SK-N-SH (cell line): ENCODE data around the gene FGD2. TPM values are rescaled to one million over a fixed set of nuclear protein-coding genes. Genes with fewer than 3 reads are reported as not detected.

Source experiments
- CTCF ChIA-PET: fragments of 300-600, 350-600 bp; formaldehyde crosslinking; extraction: SDS; loops from one replicate; lab custom pipeline; 2021; lab: Yijun Ruan, JAX
- POLR2A ChIA-PET: fragments of 350-600 bp; sonication (Branson Sonifier 250); formaldehyde crosslinking; extraction: SDS; loops from one replicate; lab custom pipeline; 2020; ENCODE audit warnings: antibody characterized with exemption, inconsistent platforms; lab: Yijun Ruan, JAX
- DNase-seq: peaks from one replicate; pipeline ENCODE4 v3.0.0; 2012
- H2AFZ ChIP-seq: fragments of 200-600 bp; sonication (generic); 2 replicates; pipeline ENCODE4 v1.8.1; 2016; ENCODE audit warnings: antibody characterized with exemption, mild to moderate bottlenecking, low read depth
- H3F3A ChIP-seq: fragments of 200-600 bp; sonication (generic); replicated peaks from 2 replicates; pipeline ENCODE3; 2016; ENCODE audit warnings: antibody characterized with exemption, mild to moderate bottlenecking; ENCODE audit not compliant: insufficient read depth
- H3K27ac ChIP-seq, 2 experiments: fragments of 200-500 bp in 1 of 2; fragments of 200-600 bp in 1 of 2; sonication (Bioruptor generic) in 1 of 2; sonication (generic), shearing (Covaris generic) in 1 of 2; 2 replicates each; pipeline versions ENCODE4 v1.5.1 to v1.6.1; 2014 to 2016; ENCODE audit warnings: low read depth in 2 of 2, inconsistent platforms in 1 of 2, low read length in 1 of 2, mild to moderate bottlenecking in 1 of 2, mixed read lengths in 1 of 2
- H3K27me3 ChIP-seq: fragments of 200-600 bp; sonication (generic), shearing (Covaris generic); 2 replicates; pipeline ENCODE4 v1.6.1; 2016; ENCODE audit warnings: mixed run types; ENCODE audit not compliant: insufficient read depth
- H3K36me3 ChIP-seq, 2 experiments: fragments of 200-500 bp in 1 of 2; fragments of 200-600 bp in 1 of 2; sonication (Bioruptor generic) in 1 of 2; sonication (generic) in 1 of 2; replicated peaks in 1 of 2; 2 replicates each; pipeline versions ENCODE3 to v1.5.1; 2014 to 2016; ENCODE audit warnings: low read length in 1 of 2, mild to moderate bottlenecking in 1 of 2; ENCODE audit not compliant: insufficient read depth in 2 of 2, control insufficient read depth in 1 of 2
- H3K4me1 ChIP-seq, 2 experiments: fragments of 200-500 bp in 1 of 2; fragments of 200-600 bp in 1 of 2; sonication (Bioruptor generic) in 1 of 2; sonication (generic), shearing (Covaris generic) in 1 of 2; 2 replicates each; pipeline versions ENCODE4 v1.5.1 to v1.6.1; 2014 to 2016; ENCODE audit warnings: low read depth in 1 of 2, low read length in 1 of 2, mixed run types in 1 of 2; ENCODE audit not compliant: insufficient read depth in 2 of 2, control insufficient read depth in 1 of 2
- H3K4me2 ChIP-seq: fragments of 200-600 bp; sonication (generic), shearing (Covaris generic); 2 replicates; pipeline ENCODE4 v1.6.1; 2017; ENCODE audit warnings: mixed run types
- H3K4me3 ChIP-seq, 2 experiments: fragments of 200-500 bp in 1 of 2; fragments of 200-600 bp in 1 of 2; sonication (Bioruptor generic) in 1 of 2; sonication (generic), shearing (Covaris generic) in 1 of 2; 2 replicates each; pipeline versions ENCODE4 v1.5.1 to v1.8.1; 2014 to 2016; ENCODE audit warnings: low read depth in 2 of 2, inconsistent platforms in 1 of 2, low read length in 1 of 2, mild to moderate bottlenecking in 1 of 2, mixed read lengths in 1 of 2, moderate library complexity in 1 of 2
- H3K79me2 ChIP-seq: fragments of 200-600 bp; sonication (generic); 2 replicates; pipeline ENCODE4 v1.8.1; 2017; ENCODE audit warnings: mild to moderate bottlenecking; ENCODE audit not compliant: insufficient read depth
- H3K9ac ChIP-seq: fragments of 200-600 bp; sonication (generic); 2 replicates; pipeline ENCODE4 v1.6.1; 2017; ENCODE audit warnings: mixed run types
- H3K9me2 ChIP-seq: fragments of 200-600 bp; sonication (generic); 2 replicates; pipeline ENCODE4 v1.6.1; 2017; ENCODE audit warnings: mixed run types
- H3K9me3 ChIP-seq: fragments of 200-600 bp; sonication (generic); 2 replicates; pipeline ENCODE4 v1.6.1; 2017; ENCODE audit warnings: mixed run types, mild to moderate bottlenecking, moderate library complexity
- H4K20me1 ChIP-seq: fragments of 200-600 bp; sonication (generic); 2 replicates; pipeline ENCODE4 v1.6.1; 2017; ENCODE audit warnings: mild to moderate bottlenecking, mixed run types; ENCODE audit not compliant: insufficient read depth
- CHD2 ChIP-seq: fragments of 150-350 bp; IDR thresholded peaks from 2 replicates; pipeline ENCODE4 v1.6.1; 2018; ENCODE audit warnings: low read length; ENCODE audit not compliant: partially characterized antibody
- CTCF ChIP-seq: fragments of 200-600 bp; sonication (generic); IDR thresholded peaks from 2 replicates; pipeline ENCODE4 v1.6.1; 2017; ENCODE audit warnings: antibody characterized with exemption, mild to moderate bottlenecking, moderate library complexity
- ELF1 ChIP-seq: IDR thresholded peaks from 2 replicates; pipeline ENCODE4 v1.4.0; 2012
- EZH2phosphoT487 ChIP-seq: fragments of 200-600 bp; sonication (generic); IDR thresholded peaks from 2 replicates; pipeline ENCODE4 v1.6.1; 2017; ENCODE audit warnings: low read depth, mixed run types, mild to moderate bottlenecking, antibody characterized with exemption, moderate library complexity, borderline replicate concordance
- FOXJ3 ChIP-seq: sonication (generic); formaldehyde crosslinking; IDR thresholded peaks from 2 replicates; pipeline ENCODE4 v1.5.1; 2020; ENCODE audit warnings: mild to moderate bottlenecking, missing genetic modification reagents
- FOXM1 ChIP-seq: IDR thresholded peaks from 2 replicates; pipeline ENCODE4 v1.4.0; 2012; ENCODE audit warnings: low read depth, mild to moderate bottlenecking
- GABPA ChIP-seq: IDR thresholded peaks from 2 replicates; pipeline ENCODE4 v1.4.0; 2012; ENCODE audit warnings: low read depth, mild to moderate bottlenecking
- GATA2 ChIP-seq: sonication (generic); formaldehyde crosslinking; IDR thresholded peaks from 2 replicates; pipeline ENCODE4 v1.5.0; 2020; ENCODE audit warnings: mild to moderate bottlenecking, missing genetic modification reagents
- IRF3 ChIP-seq: fragments of 150-350 bp; IDR thresholded peaks from 2 replicates; pipeline ENCODE4 v1.6.1; 2016; ENCODE audit warnings: mild to moderate bottlenecking, low read depth, low read length
- MEF2A ChIP-seq: IDR thresholded peaks from 2 replicates; pipeline ENCODE4 v1.4.0; 2012; ENCODE audit warnings: low read depth, borderline replicate concordance
- NRF1 ChIP-seq: IDR thresholded peaks from 2 replicates; pipeline ENCODE4 v1.6.1; 2012; ENCODE audit warnings: low read depth, mild to moderate bottlenecking, low read length
- RAD21 ChIP-seq: IDR thresholded peaks from 2 replicates; pipeline ENCODE4 v1.6.1; 2012; ENCODE audit warnings: mild to moderate bottlenecking, low read length
- RFX5 ChIP-seq: IDR thresholded peaks from 2 replicates; pipeline ENCODE4 v1.6.1; 2012; ENCODE audit warnings: mild to moderate bottlenecking, improper control_type of control experiment, low read length
- SMC3 ChIP-seq: IDR thresholded peaks from 2 replicates; pipeline ENCODE4 v1.6.1; 2012; ENCODE audit warnings: low read depth, low read length, improper control_type of control experiment
- TAF1 ChIP-seq: IDR thresholded peaks from 2 replicates; pipeline ENCODE4 v1.6.1; 2012; ENCODE audit warnings: low read depth, mild to moderate bottlenecking, low read length, moderate library complexity, borderline replicate concordance
- TCF12 ChIP-seq: IDR thresholded peaks from 2 replicates; pipeline ENCODE4 v1.4.0; 2012
- TEAD4 ChIP-seq: IDR thresholded peaks from 2 replicates; pipeline ENCODE4 v1.4.0; 2012; ENCODE audit warnings: mild to moderate bottlenecking, borderline replicate concordance; ENCODE audit not compliant: insufficient read depth
- YY1 ChIP-seq: IDR thresholded peaks from 2 replicates; pipeline ENCODE4 v1.4.0; 2012; ENCODE audit warnings: low read depth, mild to moderate bottlenecking
- WGBS: methylation state at CpG from one replicate; pipeline ENCODE4 v1.1.6; 2017; ENCODE audit warnings: low lambda C conversion rate; 5-methylcytosine and 5-hydroxymethylcytosine counted together
- polyA plus RNA-seq, 3 experiments: library from polyadenylated mRNA; depleted of rRNA; stranded (reverse); fragments of >200 nt; gene quantifications; 2 replicates each; pipeline ENCODE4 v1.2.3, GENCODE V29; 2012
- TF ChIP-seq, protein P1 (sequence below): IDR thresholded peaks from 2 replicates; pipeline ENCODE4 v1.4.0; 2012; ENCODE audit warnings: low read depth
- TF ChIP-seq, protein P2 (sequence below): IDR thresholded peaks from 2 replicates; pipeline ENCODE4 v1.4.0; 2012; ENCODE audit warnings: low read depth, borderline replicate concordance

The FGD2 gene
- polyA plus RNA-seq, 1 of the 3 experiments (the other 2 are of a cell fraction) = not detected

- no peak for TF ChIP-seq CTCF
- TF ChIP-seq RFX5 = no peak
- TF ChIP-seq, protein P1, sequence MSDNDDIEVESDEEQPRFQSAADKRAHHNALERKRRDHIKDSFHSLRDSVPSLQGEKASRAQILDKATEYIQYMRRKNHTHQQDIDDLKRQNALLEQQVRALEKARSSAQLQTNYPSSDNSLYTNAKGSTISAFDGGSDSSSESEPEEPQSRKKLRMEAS = no peak
- no peak for TF ChIP-seq TEAD4
- no peak for TF ChIP-seq GABPA
- no peak for TF ChIP-seq YY1
- TF ChIP-seq GATA2 (CRISPR knock-in tag) = no peak
- TF ChIP-seq MEF2A = no peak
Measured at GRCh38 chr6:37014667-37015066, 9.2 kb downstream of the FGD2 start (continued).

DNA sequence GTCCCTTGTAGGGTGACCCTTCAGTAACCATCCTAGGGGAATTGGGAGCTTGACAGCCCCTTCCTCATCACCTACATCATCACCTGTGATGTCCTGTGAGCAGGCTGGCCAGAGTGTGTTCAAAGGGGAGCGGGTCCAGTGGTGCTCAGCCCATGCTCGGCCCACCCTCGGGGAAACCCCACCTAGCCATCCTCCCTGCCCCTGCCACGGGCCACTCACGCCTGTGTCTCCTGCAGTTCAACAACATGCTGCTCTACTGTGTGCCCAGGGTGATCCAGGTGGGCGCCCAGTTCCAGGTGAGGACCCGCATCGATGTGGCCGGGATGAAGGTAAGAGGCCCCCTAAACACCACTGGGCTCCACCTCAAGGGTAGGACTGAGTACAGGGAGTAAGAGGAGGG is 10.1 kb downstream of the FGD2 start:
- Histone ChIP-seq H3K79me2 (no peaks in the 10 kb centered on the region), H3K4me3 (no peak overlapping the region), H3K36me3 (no peaks in the 10 kb centered on the region), H2AFZ (no peak overlapping the region), H4K20me1 (no peaks in the 10 kb centered on the region), H3K9me2 (no peaks in the 10 kb centered on the region), H3K9me3 (no peaks in the 10 kb centered on the region), H3K4me1 (peaks cover 0 to 19% of the 10 kb centered on the region in 2 experiments; a peak in 1 of 4 replicates), H3F3A (no peaks in the 10 kb centered on the region), H3K4me2 (no peak overlapping the region), H3K27ac (no peak overlapping the region), H3K9ac (no peak overlapping the region), H3K27me3 (no peaks in the 10 kb centered on the region)
- WGBS = 87% methylated on average over 4 of the region's 9 CpGs
- CTCF ChIA-PET = interaction anchor here (0.7 to 17.9 kb wide), 7 partner anchors 14 to 256 kb away, joined by 3 to 431 read pairs (median 4); partner anchors contain the start of gene C6orf89
- TF ChIP-seq TAF1 (no peak), FOXM1 (no peak), TCF12 (no peak), SMC3 (no peak), EZH2phosphoT487 (no peak), ELF1 (no peak), FOXJ3 (CRISPR knock-in tag) (no peak), CHD2 (no peak), IRF3 (no peak), YY1 (no peak), RAD21 (no peak), NRF1 (no peak), TEAD4 (no peak)
- TF ChIP-seq, protein P2, sequence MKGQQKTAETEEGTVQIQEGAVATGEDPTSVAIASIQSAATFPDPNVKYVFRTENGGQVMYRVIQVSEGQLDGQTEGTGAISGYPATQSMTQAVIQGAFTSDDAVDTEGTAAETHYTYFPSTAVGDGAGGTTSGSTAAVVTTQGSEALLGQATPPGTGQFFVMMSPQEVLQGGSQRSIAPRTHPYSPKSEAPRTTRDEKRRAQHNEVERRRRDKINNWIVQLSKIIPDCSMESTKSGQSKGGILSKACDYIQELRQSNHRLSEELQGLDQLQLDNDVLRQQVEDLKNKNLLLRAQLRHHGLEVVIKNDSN = no peak
- no peak for DNase-seq
- POLR2A ChIA-PET = no interaction called here
